ENCODE data around the gene CYGB.
"Not testable (repeated sequence)": the region's sequence is repeated elsewhere in the genome, so short reads cannot be mapped to it uniquely, and the experiment has no call there.

Gene CYGB

GRCh38 chr17:76566988-76567431, 29.5 kb upstream of the CYGB start:
- no peak for DNase-seq

GRCh38 chr17:76566613-76566943, 29.1 kb upstream of the CYGB start:
- no peak for DNase-seq

- DNase-seq: no peak
Observed at GRCh38 chr17:76565728-76566612, 28.5 kb upstream of the CYGB start.

GRCh38 chr17:76564991-76565727, 27.6 kb upstream of the CYGB start:
- DNase-seq: not testable (repeated sequence)

- not testable (repeated sequence) for DNase-seq
Observed at GRCh38 chr17:76563359-76563758, 25.9 kb upstream of the CYGB start.

- no peak for DNase-seq
Observed at GRCh38 chr17:76562734-76563148, 25.2 kb upstream of the CYGB start.

- no peak for DNase-seq
Observed at GRCh38 chr17:76561799-76562268, 24.3 kb upstream of the CYGB start.

GRCh38 chr17:76561332-76561731, 23.8 kb upstream of the CYGB start:
- no peak for DNase-seq

GRCh38 chr17:76560877-76561221, 23.3 kb upstream of the CYGB start:
- DNase-seq: no peak

GRCh38 chr17:76560036-76560876, 22.7 kb upstream of the CYGB start:
- DNase-seq: no peak

GRCh38 chr17:76559460-76559859, 22.0 kb upstream of the CYGB start:
- not testable (repeated sequence) for DNase-seq

- DNase-seq: no peak
Observed at GRCh38 chr17:76558198-76559095, 20.9 kb upstream of the CYGB start.

- peak; percentile 95 for DNase-seq
Observed at GRCh38 chr17:76557368-76558197, 20.1 kb upstream of the CYGB start.

- peak; percentile 61 for DNase-seq
Observed at GRCh38 chr17:76556765-76557367, 19.4 kb upstream of the CYGB start.

GRCh38 chr17:76554131-76554530, 16.6 kb upstream of the CYGB start:
- no peak for DNase-seq

GRCh38 chr17:76553178-76553908, 15.8 kb upstream of the CYGB start:
- no peak for DNase-seq

- no peak for DNase-seq
Observed at GRCh38 chr17:76551685-76552084, 14.2 kb upstream of the CYGB start.

- no peak for DNase-seq
Observed at GRCh38 chr17:76550712-76551615, 13.5 kb upstream of the CYGB start.

- DNase-seq: no peak
Observed at GRCh38 chr17:76549539-76549938, 12.0 kb upstream of the CYGB start.
